Measurements from ENCODE around the gene ZNHIT1.

DNA sequence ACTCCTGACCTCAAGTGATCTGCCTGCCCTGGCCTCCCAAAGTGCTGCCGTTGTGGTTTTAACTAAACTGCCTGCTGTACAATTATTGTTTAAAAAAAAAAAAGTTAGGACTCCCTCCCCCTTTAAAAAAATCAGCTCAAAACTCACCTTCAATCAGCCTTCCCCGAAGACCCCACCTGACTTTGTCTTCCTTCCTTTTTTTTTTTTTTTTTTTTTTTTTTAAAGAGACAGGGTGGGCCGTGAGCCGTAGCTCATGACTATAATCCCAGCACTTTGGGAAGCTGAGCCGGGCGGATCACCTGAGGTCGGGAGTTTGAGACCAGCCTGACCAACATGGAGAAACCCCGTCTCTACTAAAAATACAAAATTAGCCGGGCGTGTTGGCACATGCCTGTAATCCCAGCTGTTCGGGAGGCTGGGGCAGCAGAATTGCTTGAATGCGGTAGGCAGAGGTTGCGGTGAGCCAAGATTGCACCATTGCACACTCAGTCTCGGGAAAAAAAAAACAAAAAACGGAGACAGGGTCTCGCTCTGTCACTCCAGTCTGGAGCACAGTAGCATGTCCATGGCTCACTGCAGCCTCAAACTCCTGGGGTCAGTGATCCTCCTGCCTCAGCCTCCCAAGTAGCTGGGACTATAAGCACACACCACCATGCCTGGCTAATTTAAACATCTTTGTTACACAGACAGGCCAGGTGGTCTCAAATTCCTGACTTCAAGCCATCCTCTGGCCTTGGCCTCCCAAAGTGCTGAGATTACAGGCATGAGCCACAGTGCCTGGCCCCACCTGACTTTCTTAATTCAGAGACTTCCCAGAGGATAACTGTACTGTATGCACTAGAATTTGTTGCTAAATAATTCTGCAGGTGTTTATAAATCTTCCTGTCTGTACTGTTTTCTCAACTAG lies 23.7 kb downstream of the ZNHIT1 start:
- TF ChIP-seq, protein P1, sequence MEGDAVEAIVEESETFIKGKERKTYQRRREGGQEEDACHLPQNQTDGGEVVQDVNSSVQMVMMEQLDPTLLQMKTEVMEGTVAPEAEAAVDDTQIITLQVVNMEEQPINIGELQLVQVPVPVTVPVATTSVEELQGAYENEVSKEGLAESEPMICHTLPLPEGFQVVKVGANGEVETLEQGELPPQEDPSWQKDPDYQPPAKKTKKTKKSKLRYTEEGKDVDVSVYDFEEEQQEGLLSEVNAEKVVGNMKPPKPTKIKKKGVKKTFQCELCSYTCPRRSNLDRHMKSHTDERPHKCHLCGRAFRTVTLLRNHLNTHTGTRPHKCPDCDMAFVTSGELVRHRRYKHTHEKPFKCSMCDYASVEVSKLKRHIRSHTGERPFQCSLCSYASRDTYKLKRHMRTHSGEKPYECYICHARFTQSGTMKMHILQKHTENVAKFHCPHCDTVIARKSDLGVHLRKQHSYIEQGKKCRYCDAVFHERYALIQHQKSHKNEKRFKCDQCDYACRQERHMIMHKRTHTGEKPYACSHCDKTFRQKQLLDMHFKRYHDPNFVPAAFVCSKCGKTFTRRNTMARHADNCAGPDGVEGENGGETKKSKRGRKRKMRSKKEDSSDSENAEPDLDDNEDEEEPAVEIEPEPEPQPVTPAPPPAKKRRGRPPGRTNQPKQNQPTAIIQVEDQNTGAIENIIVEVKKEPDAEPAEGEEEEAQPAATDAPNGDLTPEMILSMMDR (IDR thresholded peaks at IDR 0.05; ENCODE audit: extremely low read depth in 1 of 2, insufficient read depth in 1 of 2, low read depth in 1 of 2, low read length in 2 of 2): no peak
- TF ChIP-seq EZH2 (IDR thresholded peaks at IDR 0.05; ENCODE audit: borderline replicate concordance, low read depth, low read length, severe bottlenecking) (no peak), POLR2AphosphoS5 (IDR thresholded peaks at IDR 0.05; ENCODE audit: insufficient read depth, low read depth, low read length) (no peak), POLR2A (IDR thresholded peaks at IDR 0.05; ENCODE audit: low read depth, low read length) (no peak), FOS (IDR thresholded peaks at IDR 0.05; ENCODE audit: borderline replicate concordance, insufficient read depth, low read length) (no peak), MYC (IDR thresholded peaks at IDR 0.05; ENCODE audit: low read depth, low read length) (no peak), GATA2 (IDR thresholded peaks at IDR 0.05; ENCODE audit: insufficient read depth, insufficient read length, low read depth, low read length) (no peak)
- TF ChIP-seq, protein P2, sequence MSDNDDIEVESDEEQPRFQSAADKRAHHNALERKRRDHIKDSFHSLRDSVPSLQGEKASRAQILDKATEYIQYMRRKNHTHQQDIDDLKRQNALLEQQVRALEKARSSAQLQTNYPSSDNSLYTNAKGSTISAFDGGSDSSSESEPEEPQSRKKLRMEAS (IDR thresholded peaks at IDR 0.05; ENCODE audit: insufficient read depth, insufficient read length): no peak
